Suprapubic skin (tissue), 4 donors: ENCODE data around the gene OVOL1. TPM values are rescaled to one million over a fixed set of nuclear protein-coding genes. Genes with fewer than 3 reads are reported as not detected.
"Not testable (repeated sequence)": the region's sequence is repeated elsewhere in the genome, so short reads cannot be mapped to it uniquely, and the experiment has no call there.

Source experiments
- DNase-seq, 2 donors: peaks; one replicate each; pipeline ENCODE4 v3.0.0-alpha.2; 2019; ENCODE audit warnings: low spot score in 2 of 2
- H3K27ac ChIP-seq: fragments of 200-600 bp; sonication (generic); one replicate; pipeline ENCODE4 v1.5.1; 2019
- H3K27me3 ChIP-seq: fragments of 200-600 bp; sonication (generic); one replicate; pipeline ENCODE4 v1.5.1; 2019
- H3K36me3 ChIP-seq: fragments of 200-600 bp; sonication (generic); one replicate; pipeline ENCODE4 v1.5.1; 2019
- H3K4me1 ChIP-seq: fragments of 200-600 bp; sonication (generic); one replicate; pipeline ENCODE4 v1.5.1; 2019
- H3K4me3 ChIP-seq: fragments of 200-600 bp; sonication (generic); one replicate; pipeline ENCODE4 v1.5.1; 2019; ENCODE audit warnings: mild to moderate bottlenecking
- H3K9me3 ChIP-seq: fragments of 200-600 bp; sonication (generic); one replicate; pipeline ENCODE4 v1.5.1; 2019
- CTCF ChIP-seq, 2 donors: fragments of 200-600 bp in 1 of 2; fragments of 450-650 bp in 1 of 2; sonication (generic) in 1 of 2; IDR thresholded peaks; one replicate each; pipeline ENCODE4 v1.5.1; 2016 to 2019; ENCODE audit warnings: antibody characterized with exemption in 2 of 2, mild to moderate bottlenecking in 1 of 2, moderate library complexity in 1 of 2
- EP300 ChIP-seq: sonication (generic); formaldehyde crosslinking; IDR thresholded peaks from one replicate; pipeline ENCODE4 v1.6.1; 2017; ENCODE audit warnings: antibody characterized with exemption
- POLR2A ChIP-seq, 2 donors: fragments of 450-650 bp; IDR thresholded peaks; one replicate each; pipeline ENCODE4 v1.6.1; 2017; ENCODE audit warnings: antibody characterized with exemption in 2 of 2, mild to moderate bottlenecking in 2 of 2, moderate library complexity in 2 of 2
- POLR2AphosphoS5 ChIP-seq, 3 donors: sonication (generic); formaldehyde crosslinking; IDR thresholded peaks; one replicate each; pipeline ENCODE4 v1.6.1; 2017; ENCODE audit warnings: antibody characterized with exemption in 3 of 3
- WGBS: methylation state at CpG from one replicate; pipeline ENCODE4 v1.1.5; 2018; 5-methylcytosine and 5-hydroxymethylcytosine counted together
- total RNA-seq, 4 donors: library from RNA; depleted of rRNA; stranded (reverse); fragments of >200 nt; gene quantifications; one replicate each; pipeline ENCODE4 v1.1.0, GENCODE V29; 2016

The OVOL1 gene
- total RNA-seq, 4 donors from 2014 or later: 64.4 to 196 (median 121) TPM

- no peak for DNase-seq
- no peak overlapping the region for H3K27ac ChIP-seq
- no peaks in the 10 kb centered on the region for H3K36me3 ChIP-seq
- TF ChIP-seq POLR2A (IDR thresholded peaks at IDR 0.05): no peak
- no peak for TF ChIP-seq POLR2AphosphoS5 (IDR thresholded peaks at IDR 0.05)
- TF ChIP-seq EP300: no peak
- no peak for TF ChIP-seq CTCF (IDR thresholded peaks at IDR 0.05)
- H3K9me3 ChIP-seq: no peaks in the 10 kb centered on the region
- H3K4me1 ChIP-seq: peaks cover 7% of the 10 kb centered on the region
- no peaks in the 10 kb centered on the region for H3K27me3 ChIP-seq
- H3K4me3 ChIP-seq: no peak overlapping the region
- WGBS: 47% methylated on average over 10 of the region's 10 CpGs
Observed at GRCh38 chr11:65767406-65767805, 19.5 kb upstream of the OVOL1 start.

GRCh38 chr11:65767806-65768205, 19.1 kb upstream of the OVOL1 start:
- H3K4me1 ChIP-seq, DNase-seq, H3K27me3 ChIP-seq, H3K27ac ChIP-seq, H3K4me3 ChIP-seq, H3K9me3 ChIP-seq, H3K36me3 ChIP-seq: not testable (repeated sequence)
- 76% methylated on average over 5 of the region's 5 CpGs for WGBS

GRCh38 chr11:65770951-65771567, 15.8 kb upstream of the OVOL1 start:
- H3K4me3 ChIP-seq: no peak overlapping the region
- H3K9me3 ChIP-seq: no peaks in the 10 kb centered on the region
- H3K4me1 ChIP-seq: peaks cover 24% of the 10 kb centered on the region
- H3K27me3 ChIP-seq: no peaks in the 10 kb centered on the region
- no peaks in the 10 kb centered on the region for H3K36me3 ChIP-seq
- 79% methylated on average over 12 of the region's 12 CpGs for WGBS
- H3K27ac ChIP-seq: no peak overlapping the region
- TF ChIP-seq EP300 (no peak), POLR2A (IDR thresholded peaks at IDR 0.05) (no peak), CTCF (IDR thresholded peaks at IDR 0.05) (no peak), POLR2AphosphoS5 (IDR thresholded peaks at IDR 0.05) (no peak)
- DNase-seq: peak in 1 of 2 donors; percentile 24

GRCh38 chr11:65771589-65772112, 15.2 kb upstream of the OVOL1 start:
- DNase-seq: no peak
- Histone ChIP-seq H3K4me1 (peaks cover 29% of the 10 kb centered on the region), H3K27ac (no peak overlapping the region), H3K4me3 (no peak overlapping the region), H3K9me3 (no peaks in the 10 kb centered on the region), H3K27me3 (no peaks in the 10 kb centered on the region), H3K36me3 (no peaks in the 10 kb centered on the region)
- WGBS: 68% methylated on average over 6 of the region's 6 CpGs
- TF ChIP-seq POLR2A (IDR thresholded peaks at IDR 0.05): no peak
- TF ChIP-seq CTCF (IDR thresholded peaks at IDR 0.05): no peak
- TF ChIP-seq POLR2AphosphoS5 (IDR thresholded peaks at IDR 0.05): no peak
- TF ChIP-seq EP300: no peak

GRCh38 chr11:65773784-65774411, 13.0 kb upstream of the OVOL1 start:
- H3K4me3 ChIP-seq: no peak overlapping the region
- no peak for TF ChIP-seq EP300
- TF ChIP-seq POLR2A (IDR thresholded peaks at IDR 0.05): no peak
- no peak for TF ChIP-seq CTCF (IDR thresholded peaks at IDR 0.05)
- no peak for TF ChIP-seq POLR2AphosphoS5 (IDR thresholded peaks at IDR 0.05)
- DNase-seq: peak in 1 of 2 donors; percentile 35
- no peaks in the 10 kb centered on the region for H3K27me3 ChIP-seq
- no peak overlapping the region for H3K27ac ChIP-seq
- peaks cover 17% of the 10 kb centered on the region for H3K36me3 ChIP-seq
- 61% methylated on average over 8 of the region's 8 CpGs for WGBS
- no peaks in the 10 kb centered on the region for H3K9me3 ChIP-seq
- H3K4me1 ChIP-seq: peaks cover 41% of the 10 kb centered on the region
